ENCODE data around the gene STK32B.

STK32B gene

GRCh38 chr4:5470318-5471198 is 419.3 kb downstream of the STK32B start:
- H3K4me3 ChIP-seq (ENCODE audit: low read length), result no peak overlapping the region
- no peak for DNase-seq (ENCODE audit: low read depth)
- TF ChIP-seq CTCF (conservative IDR thresholded peaks at IDR 0.05; ENCODE audit: low read depth, low read length), result no peak

GRCh38 chr4:5471206-5471605 is 419.9 kb downstream of the STK32B start:
- no peak overlapping the region for H3K4me3 ChIP-seq (ENCODE audit: low read length)
- no peak for DNase-seq (ENCODE audit: low read depth)
- no peak for TF ChIP-seq CTCF (conservative IDR thresholded peaks at IDR 0.05; ENCODE audit: low read depth, low read length)

GRCh38 chr4:5471691-5472090 is 420.4 kb downstream of the STK32B start:
- H3K4me3 ChIP-seq (ENCODE audit: low read length), result no peak overlapping the region
- TF ChIP-seq CTCF (conservative IDR thresholded peaks at IDR 0.05; ENCODE audit: low read depth, low read length), result no peak
- DNase-seq (ENCODE audit: low read depth), result no peak

GRCh38 chr4:5472160-5472591 is 420.9 kb downstream of the STK32B start:
- TF ChIP-seq CTCF (conservative IDR thresholded peaks at IDR 0.05; ENCODE audit: low read depth, low read length), result no peak
- DNase-seq (ENCODE audit: low read depth), result no peak
- H3K4me3 ChIP-seq (ENCODE audit: low read length), result no peak overlapping the region

GRCh38 chr4:5473125-5473524 is 421.8 kb downstream of the STK32B start:
- TF ChIP-seq CTCF (conservative IDR thresholded peaks at IDR 0.05; ENCODE audit: low read depth, low read length), result no peak
- no peak for DNase-seq (ENCODE audit: low read depth)
- no peak overlapping the region for H3K4me3 ChIP-seq (ENCODE audit: low read length)

GRCh38 chr4:5474756-5475155 is 423.5 kb downstream of the STK32B start:
- TF ChIP-seq CTCF (conservative IDR thresholded peaks at IDR 0.05; ENCODE audit: low read depth, low read length), result no peak
- no peak overlapping the region for H3K4me3 ChIP-seq (ENCODE audit: low read length)
- DNase-seq (ENCODE audit: low read depth), result peak; percentile 48

DNA sequence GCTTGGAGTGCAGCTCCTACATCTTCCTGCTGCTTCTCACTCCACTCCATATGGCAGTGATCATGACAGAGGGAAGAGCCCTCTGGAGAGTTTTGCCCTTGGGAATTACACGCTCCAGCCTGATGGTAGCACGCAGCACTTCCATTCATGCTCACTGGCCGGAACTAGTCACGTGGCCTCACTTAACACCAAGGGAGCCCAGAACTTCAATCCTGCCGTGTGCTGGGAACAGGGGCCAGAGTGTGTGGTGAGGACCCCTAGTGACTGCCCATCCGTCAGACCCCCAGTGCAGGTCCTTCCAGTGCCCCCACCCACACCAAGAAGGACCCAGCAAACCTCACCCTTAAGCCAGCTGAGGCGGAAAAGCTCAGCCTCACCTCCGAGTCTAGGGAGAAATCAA is 426.3 kb downstream of the STK32B start:
- TF ChIP-seq CTCF (conservative IDR thresholded peaks at IDR 0.05; ENCODE audit: low read depth, low read length), result no peak
- no peak for DNase-seq (ENCODE audit: low read depth)
- H3K4me3 ChIP-seq (ENCODE audit: low read length), result no peak overlapping the region
